WTC11 (cell line): ENCODE measurements around the gene DYNC1I2. TPM values are rescaled to one million over a fixed set of nuclear protein-coding genes. Genes with fewer than 3 reads are reported as not detected.

Experiments used
- ATAC-seq: fragments of 200-7000 bp; cut with Tn5 transposase; 2 replicates; pipeline ENCODE4 v1.10.0; 2021; ENCODE audit warnings: mild to moderate bottlenecking, moderate library complexity
- CTCF ChIA-PET: fragments of 300-600 bp; sonication (Branson Sonifier 250); formaldehyde crosslinking; loops from one replicate; lab custom pipeline; 2021; ENCODE audit warnings: antibody characterized with exemption; lab: Charles Lee
- POLR2A ChIA-PET: fragments of 350-600 bp; sonication (Branson Sonifier 250); formaldehyde crosslinking; loops from one replicate; lab custom pipeline; 2021; ENCODE audit warnings: antibody characterized with exemption; lab: Charles Lee
- DNase-seq: peaks from one replicate; pipeline ENCODE4 v3.0.0; 2021; ENCODE audit warnings: low spot score
- H3K27ac Mint-ChIP-seq: 2 replicates; pipeline ENCODE4 v1.8.0; 2021; ENCODE audit warnings: mixed read lengths
- H3K27me3 Mint-ChIP-seq: 2 replicates; pipeline ENCODE4 v1.8.0; 2021; ENCODE audit warnings: low read depth, mild to moderate bottlenecking, moderate library complexity, mixed read lengths
- H3K36me3 Mint-ChIP-seq: 2 replicates; pipeline ENCODE4 v1.8.0; 2021; ENCODE audit warnings: mixed read lengths
- H3K4me1 Mint-ChIP-seq: 2 replicates; pipeline ENCODE4 v1.8.0; 2022; ENCODE audit warnings: mixed read lengths
- H3K4me3 Mint-ChIP-seq: 2 replicates; pipeline ENCODE4 v1.8.0; 2021; ENCODE audit warnings: mild to moderate bottlenecking, moderate library complexity, mixed read lengths
- H3K9me3 Mint-ChIP-seq: 2 replicates; pipeline ENCODE4 v1.8.0; 2021; ENCODE audit warnings: mixed read lengths
- E2F4 ChIP-seq: sonication (generic); formaldehyde crosslinking; IDR thresholded peaks from 2 replicates; pipeline ENCODE4 v1.8.1; 2022; ENCODE audit warnings: low read depth, mild to moderate bottlenecking, moderate library complexity, missing genetic modification reagents, borderline replicate concordance
- ETV6 ChIP-seq: sonication (generic); formaldehyde crosslinking; IDR thresholded peaks from 2 replicates; pipeline ENCODE4 v1.8.1; 2022; ENCODE audit warnings: mild to moderate bottlenecking, missing genetic modification reagents
- FOXK1 ChIP-seq: sonication (generic); formaldehyde crosslinking; IDR thresholded peaks from 2 replicates; pipeline ENCODE4 v1.8.0; 2022; ENCODE audit warnings: mild to moderate bottlenecking, moderate library complexity, missing genetic modification reagents
- FOXP1 ChIP-seq: sonication (generic); formaldehyde crosslinking; IDR thresholded peaks from 2 replicates; pipeline ENCODE4 v1.8.0; 2022; ENCODE audit warnings: missing genetic modification reagents, mild to moderate bottlenecking, moderate library complexity, borderline replicate concordance
- KAT7 ChIP-seq: sonication (generic); formaldehyde crosslinking; IDR thresholded peaks from 2 replicates; pipeline ENCODE4 v1.8.1; 2023; ENCODE audit warnings: missing genetic modification reagents, mild to moderate bottlenecking, borderline replicate concordance
- MAX ChIP-seq: sonication (generic); formaldehyde crosslinking; IDR thresholded peaks from 2 replicates; pipeline ENCODE4 v1.8.0; 2022; ENCODE audit warnings: mild to moderate bottlenecking, missing genetic modification reagents
- MLX ChIP-seq: sonication (generic); formaldehyde crosslinking; IDR thresholded peaks from 2 replicates; pipeline ENCODE4 v1.8.1; 2023; ENCODE audit warnings: mild to moderate bottlenecking, missing genetic modification reagents, moderate library complexity
- NR2C2 ChIP-seq: sonication (generic); formaldehyde crosslinking; IDR thresholded peaks from 2 replicates; pipeline ENCODE4 v1.8.0; 2022; ENCODE audit warnings: mild to moderate bottlenecking, missing genetic modification reagents
- NR3C1 ChIP-seq: sonication (generic); formaldehyde crosslinking; conservative IDR thresholded peaks from 2 replicates; pipeline ENCODE4 v1.8.1; 2023; ENCODE audit warnings: low read depth, mild to moderate bottlenecking, missing genetic modification reagents
- PREB ChIP-seq: sonication (generic); formaldehyde crosslinking; IDR thresholded peaks from 2 replicates; pipeline ENCODE4 v1.8.1; 2022; ENCODE audit warnings: mild to moderate bottlenecking, missing genetic modification reagents, moderate library complexity, borderline replicate concordance
- STAT6 ChIP-seq: sonication (generic); formaldehyde crosslinking; conservative IDR thresholded peaks from 2 replicates; pipeline ENCODE4 v1.8.1; 2023; ENCODE audit warnings: mild to moderate bottlenecking, low read depth, missing genetic modification reagents, moderate library complexity
- TEAD1 ChIP-seq: sonication (generic); formaldehyde crosslinking; IDR thresholded peaks from 2 replicates; pipeline ENCODE4 v1.8.0; 2022; ENCODE audit warnings: mild to moderate bottlenecking, missing genetic modification reagents
- TEAD4 ChIP-seq: sonication (generic); formaldehyde crosslinking; IDR thresholded peaks from 2 replicates; pipeline ENCODE4 v1.8.0; 2022; ENCODE audit warnings: mild to moderate bottlenecking, missing genetic modification reagents
- ZNF263 ChIP-seq: sonication (generic); formaldehyde crosslinking; IDR thresholded peaks from 2 replicates; pipeline ENCODE4 v1.8.1; 2022; ENCODE audit warnings: low read depth, mild to moderate bottlenecking, moderate library complexity, missing genetic modification reagents
- ZNF396 ChIP-seq: fragments of 250-450 bp; sonication (Bioruptor Pico); IDR thresholded peaks from 2 replicates; pipeline ENCODE4 v1.8.0; 2021; ENCODE audit warnings: mild to moderate bottlenecking, moderate library complexity, borderline replicate concordance
- ZNF512 ChIP-seq: sonication (generic); formaldehyde crosslinking; IDR thresholded peaks from 2 replicates; pipeline ENCODE4 v1.8.1; 2022; ENCODE audit warnings: missing genetic modification reagents, borderline replicate concordance
- ZNF532 ChIP-seq: fragments of 250-450 bp; sonication (Bioruptor Pico); IDR thresholded peaks from 2 replicates; pipeline ENCODE4 v1.9.0; 2021; ENCODE audit warnings: mild to moderate bottlenecking, borderline replicate concordance
- total RNA-seq: library from RNA; stranded (reverse); gene quantifications from 3 replicates; pipeline ENCODE4 v1.2.3, GENCODE V29; 2021

Gene DYNC1I2
- total RNA-seq, 1 experiment from 2014 or later = 73.7 TPM

- Mint-ChIP-seq H3K36me3 (peaks cover 10% of the 10 kb centered on the region), H3K9me3 (no peaks in the 10 kb centered on the region), H3K4me3 (peak overlapping the region; percentile 97), H3K27me3 (peaks cover 4% of the 10 kb centered on the region), H3K27ac (peak overlapping the region; percentile 60; the same call in 1 of the 2 replicates)
- CTCF ChIA-PET = interaction anchor here (1.2 to 2.7 kb wide), 5 partner anchors 14 to 235 kb away, joined by 4 to 13 read pairs (median 6); no protein-coding TSS in a partner anchor
- no peak for ATAC-seq
- POLR2A ChIA-PET = no interaction called here
- TF ChIP-seq FOXK1 (CRISPR knock-in tag) (no peak), KAT7 (no peak), NR3C1 (no peak), E2F4 (CRISPR knock-in tag) (no peak), PREB (CRISPR knock-in tag) (no peak), ZNF512 (CRISPR knock-in tag) (no peak), TEAD1 (CRISPR knock-in tag) (no peak), ZNF396 (no peak), STAT6 (CRISPR knock-in tag) (no peak), MLX (CRISPR knock-in tag) (no peak), TEAD4 (CRISPR knock-in tag) (no peak), ETV6 (CRISPR knock-in tag) (no peak), ZNF532 (CRISPR knock-in tag) (no peak), MAX (no peak), ZNF263 (CRISPR knock-in tag) (no peak), NR2C2 (CRISPR knock-in tag) (no peak), FOXP1 (CRISPR knock-in tag) (no peak)
- TF ChIP-seq, all 79 proteins: peak for 0
- H3K4me1 Mint-ChIP-seq = peaks cover 10% of the 10 kb centered on the region
- DNase-seq = no peak
Measured at GRCh38 chr2:171688129-171688465, 828 bp downstream of the DYNC1I2 start.
